ENCODE data around the gene C1QTNF4. TPM values are rescaled to one million over a fixed set of nuclear protein-coding genes. Genes with fewer than 3 reads are reported as not detected.
A peak's percentile ranks its signal among the peaks of the same experiment; 100 is the strongest.

Gene C1QTNF4
- total RNA-seq (not detected in 2 replicates), polyA plus RNA-seq (1.6 and 2.5 TPM in 2 replicates), polyA minus RNA-seq (1.6 and 2.1 TPM in 2 replicates)
- 0.40 TPM for total RNA-seq (2013)

DNA sequence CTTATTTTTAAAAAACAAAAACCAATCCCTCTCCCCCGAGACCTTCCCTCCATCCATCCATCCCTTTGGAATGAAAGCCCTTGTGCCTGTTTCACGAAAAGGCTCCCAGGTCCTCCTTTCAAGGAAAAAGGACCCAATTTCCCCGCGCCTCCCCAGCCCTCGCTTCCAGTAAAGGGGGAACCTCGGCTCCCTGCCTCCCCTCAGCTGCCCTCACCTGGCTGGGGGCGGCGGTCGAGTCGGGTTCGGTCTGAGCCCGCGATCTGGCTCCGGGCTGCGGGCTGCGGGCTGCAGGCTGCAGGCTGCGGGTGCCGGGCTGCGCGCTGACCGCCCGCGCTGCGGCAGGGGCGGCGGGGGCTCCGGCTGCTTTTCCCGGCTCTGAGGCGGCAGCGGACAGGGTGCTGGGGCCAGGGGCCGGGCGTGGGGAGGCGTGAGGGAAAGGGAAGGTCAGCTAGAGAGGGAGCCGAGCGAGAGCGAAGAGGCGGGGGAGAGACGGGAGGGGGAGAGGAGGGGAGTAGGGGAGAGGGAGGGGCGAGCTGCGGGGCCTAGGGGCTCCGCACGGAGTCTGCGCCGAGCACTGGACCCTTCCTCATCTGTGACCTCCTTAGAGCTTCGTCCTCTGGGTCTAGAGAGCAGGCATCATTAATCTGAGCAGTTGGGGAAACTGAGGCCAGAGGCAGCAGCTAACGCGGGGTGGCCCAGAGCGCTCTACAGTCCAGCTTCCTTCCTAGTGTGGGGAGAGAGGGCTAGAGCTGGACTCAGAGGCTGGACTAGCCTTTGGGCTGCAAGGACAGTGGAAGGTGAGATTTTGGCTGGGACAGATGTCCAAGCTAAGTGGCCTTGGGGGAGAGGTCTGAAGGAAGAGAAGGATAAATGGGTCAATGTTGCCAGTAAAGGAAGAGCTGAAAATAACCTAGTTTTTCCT lies at the start of gene C1QTNF4:
Gene C1QTNF4 (minus strand): TSS at position 478 of the 922 bp plus-strand sequence. CDS start 3,601 bp downstream, outside the sequence.
- no peak within 1 kb of the TSS for H3K27ac ChIP-seq (ENCODE audit: low read length in 2 of 2)
- H3K27ac Mint-ChIP-seq, result no peak within 1 kb of the TSS
- peak within 1 kb of the TSS; percentile 74 for H3K4me2 ChIP-seq (replicated peaks; ENCODE audit: low read depth, low read length, poor library complexity, severe bottlenecking)
- no peaks in the 10 kb centered on the region for H3K9me3 Mint-ChIP-seq (ENCODE audit: insufficient read depth)
- no peak for ATAC-seq (ENCODE audit: low read depth)
- H3K4me3 Mint-ChIP-seq, result peak within 1 kb of the TSS; percentile 32
- peaks cover 0 to 40% (median 20%) of the 10 kb centered on the region in 4 experiments for H3K27me3 ChIP-seq (replicated peaks in 1 of 4; ENCODE audit: control extremely low read depth in 1 of 4, control insufficient read depth in 3 of 4, insufficient read depth in 4 of 4, low read length in 3 of 4)
- H3K9ac ChIP-seq (ENCODE audit: low read length), result peak within 1 kb of the TSS; percentile 11
- H3K79me2 ChIP-seq (ENCODE audit: control insufficient read depth, insufficient read depth, low read length), result no peaks in the 10 kb centered on the region
- no peaks in the 10 kb centered on the region for H3K9me3 ChIP-seq (ENCODE audit: control extremely low read depth in 1 of 3, control insufficient read depth in 2 of 3, insufficient read depth in 1 of 3, low read length in 2 of 3)
- TF ChIP-seq EZH2 (IDR thresholded peaks at IDR 0.05; ENCODE audit: borderline replicate concordance, insufficient read depth, low read depth, low read length, poor library complexity, severe bottlenecking), result peak; percentile 82
- TF ChIP-seq, protein P1, sequence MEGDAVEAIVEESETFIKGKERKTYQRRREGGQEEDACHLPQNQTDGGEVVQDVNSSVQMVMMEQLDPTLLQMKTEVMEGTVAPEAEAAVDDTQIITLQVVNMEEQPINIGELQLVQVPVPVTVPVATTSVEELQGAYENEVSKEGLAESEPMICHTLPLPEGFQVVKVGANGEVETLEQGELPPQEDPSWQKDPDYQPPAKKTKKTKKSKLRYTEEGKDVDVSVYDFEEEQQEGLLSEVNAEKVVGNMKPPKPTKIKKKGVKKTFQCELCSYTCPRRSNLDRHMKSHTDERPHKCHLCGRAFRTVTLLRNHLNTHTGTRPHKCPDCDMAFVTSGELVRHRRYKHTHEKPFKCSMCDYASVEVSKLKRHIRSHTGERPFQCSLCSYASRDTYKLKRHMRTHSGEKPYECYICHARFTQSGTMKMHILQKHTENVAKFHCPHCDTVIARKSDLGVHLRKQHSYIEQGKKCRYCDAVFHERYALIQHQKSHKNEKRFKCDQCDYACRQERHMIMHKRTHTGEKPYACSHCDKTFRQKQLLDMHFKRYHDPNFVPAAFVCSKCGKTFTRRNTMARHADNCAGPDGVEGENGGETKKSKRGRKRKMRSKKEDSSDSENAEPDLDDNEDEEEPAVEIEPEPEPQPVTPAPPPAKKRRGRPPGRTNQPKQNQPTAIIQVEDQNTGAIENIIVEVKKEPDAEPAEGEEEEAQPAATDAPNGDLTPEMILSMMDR (IDR thresholded peaks at IDR 0.05), result no peak
- WGBS (ENCODE audit: insufficient coverage), result 8% methylated on average over 39 of the region's 48 CpGs
- peaks cover 15% of the 10 kb centered on the region in 2 donors for H3K4me1 ChIP-seq (ENCODE audit: control insufficient read depth in 2 of 2, insufficient read depth in 2 of 2, low read length in 2 of 2)
- H4K20me1 ChIP-seq (ENCODE audit: control insufficient read depth, insufficient read depth, low read length, poor library complexity, severe bottlenecking), result no peaks in the 10 kb centered on the region
- DNase-seq, result no peak
- intact Hi-C loops (cut with micrococcal nuclease), result no loop called here
- CTCF ChIA-PET, result interaction anchor here (1.4 kb wide), 1 partner anchor 9 kb away, joined by 3 read pairs; no protein-coding TSS in a partner anchor
- H3K27me3 Mint-ChIP-seq, result peaks cover 41% of the 10 kb centered on the region
- peak within 1 kb of the TSS; percentile 38 for H2AFZ ChIP-seq (ENCODE audit: insufficient read depth, low read depth, low read length, poor library complexity, severe bottlenecking)
- peak within 1 kb of the TSS in 1 of 5 experiments; percentile 6 for H3K4me3 ChIP-seq (ENCODE audit: control extremely low read depth in 1 of 5, extremely low read depth in 1 of 5, insufficient read depth in 1 of 5, low read depth in 2 of 5, low read length in 4 of 5)
- peaks cover 9% of the 10 kb centered on the region for H3K4me1 Mint-ChIP-seq
- POLR2A ChIA-PET, result interaction anchor here (0.6 kb wide), 1 partner anchor 28 kb away, joined by 4 read pairs; no protein-coding TSS in a partner anchor
- H3K36me3 ChIP-seq (replicated peaks in 1 of 2; ENCODE audit: control extremely low read depth in 1 of 2, control insufficient read depth in 1 of 2, extremely low read depth in 1 of 2, insufficient read depth in 2 of 2, low read length in 1 of 2), result no peaks in the 10 kb centered on the region

All from B cell (primary cell).